HCT116 (cell line): ENCODE measurements around the gene AUTS2. TPM values are rescaled to one million over a fixed set of nuclear protein-coding genes. Genes with fewer than 3 reads are reported as not detected.

ENCODE experiments used
- ATAC-seq: fragments of 200-7000 bp; cut with Tn5 transposase; 2 replicates; pipeline ENCODE4 v1.9.1; 2020; ENCODE audit warnings: mild to moderate bottlenecking, moderate library complexity
- BruUV-seq: library from RNA; stranded (reverse); fragments of 400-500 nt; replicated peaks from 2 replicates; lab custom pipeline; 2021; lab: Mats Ljungman, UMichigan
- CTCF ChIA-PET: fragments of 300-600 bp; sonication (Branson Sonifier 250); formaldehyde crosslinking; loops from one replicate; lab custom pipeline; 2021; ENCODE audit warnings: antibody characterized with exemption; lab: Charles Lee
- POLR2A ChIA-PET: fragments of 300-600, 350-600 bp; sonication (Branson Sonifier 250); formaldehyde crosslinking; loops from one replicate; lab custom pipeline; 2021; ENCODE audit warnings: antibody characterized with exemption; lab: Charles Lee
- RAD21 ChIA-PET, 2 experiments: fragments of 300-600 bp; sonication (Branson Sonifier 250); formaldehyde crosslinking; loops; one replicate each; lab custom pipeline; 2023; ENCODE audit warnings: low total read pairs in 2 of 2; ENCODE audit not compliant: uncharacterized antibody in 2 of 2, unreplicated experiment in 2 of 2, low non-redundant PET in 1 of 2; lab: Charles Lee
- DNase-seq: peaks from one replicate; pipeline ENCODE4 v3.0.0-alpha.2; 2010; ENCODE audit warnings: low read depth, low spot score
- H2AFZ ChIP-seq: fragments of 200-600 bp; shearing (Covaris generic), sonication (generic); 2 replicates; pipeline ENCODE4 v1.6.1; 2017; ENCODE audit warnings: low read depth, mixed run types, mixed read lengths, antibody characterized with exemption, low read length; ENCODE audit not compliant: poor library complexity, severe bottlenecking
- H3K27ac ChIP-seq: 2 replicates; pipeline ENCODE4 v1.5.1; 2012; ENCODE audit warnings: low read depth, low read length
- H3K27me3 ChIP-seq: fragments of 200-600 bp; sonication (generic); 2 replicates; pipeline ENCODE4 v1.6.1; 2016; ENCODE audit warnings: mixed run types, low read length, mixed read lengths; ENCODE audit not compliant: insufficient read depth
- H3K36me3 ChIP-seq, 2 experiments: fragments of 200-500 bp in 1 of 2; fragments of 200-600 bp in 1 of 2; sonication (Bioruptor generic) in 1 of 2; sonication (generic) in 1 of 2; 2 replicates each; pipeline versions ENCODE4 v1.5.1 to v1.6.1; 2014 to 2016; ENCODE audit warnings: low read length in 2 of 2, inconsistent platforms in 1 of 2, mixed read lengths in 1 of 2, mixed run types in 1 of 2; ENCODE audit not compliant: insufficient read depth in 2 of 2, control insufficient read depth in 1 of 2
- H3K4me1 ChIP-seq, 2 experiments: fragments of 200-600 bp in 1 of 2; sonication (generic) in 1 of 2; 2 replicates each; pipeline versions ENCODE4 v1.5.1 to v1.6.1; 2012 to 2017; ENCODE audit warnings: low read length in 2 of 2, inconsistent platforms in 1 of 2, mild to moderate bottlenecking in 1 of 2, mixed read lengths in 1 of 2, mixed run types in 1 of 2, moderate library complexity in 1 of 2; ENCODE audit not compliant: insufficient read depth in 2 of 2, control insufficient read depth in 1 of 2
- H3K4me2 ChIP-seq: fragments of 200-600 bp; sonication (generic); 2 replicates; pipeline ENCODE4 v1.6.1; 2017; ENCODE audit warnings: mixed run types, low read length, mixed read lengths
- H3K4me3 ChIP-seq, 2 experiments: fragments of 200-600 bp in 1 of 2; sonication (generic) in 1 of 2; replicated peaks in 1 of 2; 2 replicates each; pipeline ENCODE4 v1.5.1; 2011 to 2016; ENCODE audit warnings: low read length in 2 of 2, control low read depth in 1 of 2, low read depth in 1 of 2, mild to moderate bottlenecking in 1 of 2, mixed read lengths in 1 of 2, mixed run types in 1 of 2
- H3K79me2 ChIP-seq: fragments of 200-600 bp; sonication (generic); 2 replicates; pipeline ENCODE4 v1.6.1; 2017; ENCODE audit warnings: mild to moderate bottlenecking, mixed run types, low read length, moderate library complexity, mixed read lengths; ENCODE audit not compliant: insufficient read depth
- H3K9ac ChIP-seq: fragments of 200-600 bp; sonication (generic); 2 replicates; pipeline ENCODE4 v1.6.1; 2016; ENCODE audit warnings: low read length, mixed read lengths
- H3K9me2 ChIP-seq: fragments of 200-600 bp; sonication (generic), shearing (Covaris generic); 2 replicates; pipeline ENCODE4 v1.6.1; 2017; ENCODE audit warnings: mixed run types, mild to moderate bottlenecking, moderate library complexity; ENCODE audit not compliant: insufficient read depth
- H3K9me3 ChIP-seq, 2 experiments: fragments of 200-500 bp in 1 of 2; fragments of 200-600 bp in 1 of 2; sonication (Bioruptor generic) in 1 of 2; sonication (generic) in 1 of 2; 2 replicates each; pipeline ENCODE4 v1.6.1; 2014 to 2017; ENCODE audit warnings: low read length in 2 of 2, mixed read lengths in 2 of 2, inconsistent platforms in 1 of 2, low read depth in 1 of 2, mild to moderate bottlenecking in 1 of 2, mixed run types in 1 of 2, moderate library complexity in 1 of 2; ENCODE audit not compliant: control insufficient read depth in 1 of 2, insufficient read depth in 1 of 2
- H4K20me1 ChIP-seq: fragments of 200-600 bp; sonication (generic), shearing (Covaris generic); 2 replicates; pipeline ENCODE4 v1.6.1; 2017; ENCODE audit warnings: mixed run types, mild to moderate bottlenecking, moderate library complexity; ENCODE audit not compliant: insufficient read depth
- CBX3 ChIP-seq: IDR thresholded peaks from 2 replicates; pipeline ENCODE4 v1.6.1; 2012; ENCODE audit warnings: low read depth
- EGR1 ChIP-seq: IDR thresholded peaks from 2 replicates; pipeline ENCODE4 v1.6.1; 2012; ENCODE audit warnings: low read depth
- ELF1 ChIP-seq: IDR thresholded peaks from 2 replicates; pipeline ENCODE4 v1.6.1; 2012; ENCODE audit warnings: low read depth, borderline replicate concordance
- EZH2phosphoT487 ChIP-seq: fragments of 200-600 bp; IDR thresholded peaks from 2 replicates; pipeline ENCODE4 v1.6.1; 2018; ENCODE audit warnings: antibody characterized with exemption, borderline replicate concordance
- JUND ChIP-seq: IDR thresholded peaks from 2 replicates; pipeline ENCODE4 v1.6.1; 2012
- POLR2AphosphoS5 ChIP-seq: IDR thresholded peaks from 2 replicates; pipeline ENCODE4 v1.6.1; 2011; ENCODE audit warnings: mild to moderate bottlenecking, low read depth, low read length, moderate library complexity
- RAD21 ChIP-seq: IDR thresholded peaks from 2 replicates; pipeline ENCODE4 v1.6.1; 2012; ENCODE audit warnings: low read depth, mild to moderate bottlenecking
- SIN3A ChIP-seq: IDR thresholded peaks from 2 replicates; pipeline ENCODE4 v1.6.1; 2012; ENCODE audit warnings: low read depth
- SP1 ChIP-seq: IDR thresholded peaks from 2 replicates; pipeline ENCODE4 v1.6.1; 2012; ENCODE audit warnings: low read depth
- SRF ChIP-seq: IDR thresholded peaks from 2 replicates; pipeline ENCODE4 v1.6.1; 2012; ENCODE audit warnings: low read depth
- TCF7L2 ChIP-seq: IDR thresholded peaks from 2 replicates; pipeline ENCODE4 v1.7.0; 2011; ENCODE audit warnings: borderline replicate concordance, inconsistent platforms; ENCODE audit not compliant: insufficient read depth, insufficient read length; ENCODE audit errors: extremely low read depth
- YY1 ChIP-seq: IDR thresholded peaks from 2 replicates; pipeline ENCODE4 v1.6.1; 2011; ENCODE audit warnings: low read length, low read depth, moderate library complexity, mild to moderate bottlenecking; ENCODE audit not compliant: insufficient replicate concordance; ENCODE audit errors: extremely low read depth
- ZFX ChIP-seq: fragments of 450-650 bp; IDR thresholded peaks from 2 replicates; pipeline ENCODE4 v1.6.1; 2017
- ZNF274 ChIP-seq: fragments of 200-500 bp; sonication (Bioruptor generic); IDR thresholded peaks from 2 replicates; pipeline ENCODE4 v1.6.1; 2014; ENCODE audit warnings: mild to moderate bottlenecking, low read depth, low read length, inconsistent platforms
- intact Hi-C: fragments of 100-400 bp; cut with micrococcal nuclease; formaldehyde crosslinking; loops from 2 replicates; pipeline ENCODE4 v1.10.0; 2022
- total RNA-seq: library from RNA; stranded (reverse); gene quantifications from one replicate; pipeline ENCODE4 v1.2.1, GENCODE V29; 2021; ENCODE audit not compliant: unreplicated experiment
- TF ChIP-seq, protein P1 (sequence below): IDR thresholded peaks from 2 replicates; pipeline ENCODE4 v1.6.1; 2012
- TF ChIP-seq, protein P2 (sequence below): IDR thresholded peaks from 2 replicates; pipeline ENCODE4 v1.6.1; 2011; ENCODE audit warnings: mild to moderate bottlenecking, low read length, moderate library complexity; ENCODE audit not compliant: insufficient replicate concordance; ENCODE audit errors: extremely low read depth
- TF ChIP-seq, protein P3 (sequence below): IDR thresholded peaks from 2 replicates; pipeline ENCODE4 v1.6.1; 2012

The AUTS2 gene
- total RNA-seq, 1 experiment from 2014 or later: 0.93 TPM

DNA sequence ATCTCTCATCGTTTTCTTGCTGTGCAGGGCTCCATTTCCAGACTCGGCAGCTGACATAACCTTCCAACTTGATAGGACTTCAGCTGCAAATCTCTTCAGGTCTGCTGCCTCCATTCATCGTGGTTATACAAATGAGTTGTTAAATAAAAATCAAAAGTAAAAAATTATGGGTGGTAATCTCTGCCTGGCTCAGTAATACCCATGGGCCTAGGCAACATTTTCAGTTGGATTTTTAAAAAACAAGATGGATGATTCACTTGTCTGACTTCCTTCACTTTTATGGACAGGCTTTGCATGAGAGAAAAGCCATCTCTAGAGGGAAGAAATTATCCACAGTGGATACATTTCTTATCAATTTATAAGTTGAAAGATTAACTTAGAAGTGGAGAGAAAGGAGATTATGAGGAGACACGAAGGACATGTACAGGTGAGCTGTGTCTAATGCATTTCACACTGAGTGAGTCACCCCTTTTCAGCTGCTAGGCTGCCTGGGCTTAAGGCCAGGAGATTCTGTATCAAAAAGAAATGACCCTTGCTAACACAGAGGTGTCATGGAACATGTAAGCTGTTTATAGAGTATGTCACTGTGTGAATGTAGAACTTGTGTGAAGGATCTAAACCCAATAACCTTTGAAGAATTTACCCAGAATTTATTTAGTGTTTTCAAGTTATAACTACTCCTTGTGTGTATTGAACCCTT is 495.1 kb downstream of the AUTS2 start (continued):
- TF ChIP-seq TCF7L2: no peak
- TF ChIP-seq, protein P1, sequence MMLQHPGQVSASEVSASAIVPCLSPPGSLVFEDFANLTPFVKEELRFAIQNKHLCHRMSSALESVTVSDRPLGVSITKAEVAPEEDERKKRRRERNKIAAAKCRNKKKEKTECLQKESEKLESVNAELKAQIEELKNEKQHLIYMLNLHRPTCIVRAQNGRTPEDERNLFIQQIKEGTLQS: no peak
- no peak for TF ChIP-seq ELF1
- TF ChIP-seq, protein P2, sequence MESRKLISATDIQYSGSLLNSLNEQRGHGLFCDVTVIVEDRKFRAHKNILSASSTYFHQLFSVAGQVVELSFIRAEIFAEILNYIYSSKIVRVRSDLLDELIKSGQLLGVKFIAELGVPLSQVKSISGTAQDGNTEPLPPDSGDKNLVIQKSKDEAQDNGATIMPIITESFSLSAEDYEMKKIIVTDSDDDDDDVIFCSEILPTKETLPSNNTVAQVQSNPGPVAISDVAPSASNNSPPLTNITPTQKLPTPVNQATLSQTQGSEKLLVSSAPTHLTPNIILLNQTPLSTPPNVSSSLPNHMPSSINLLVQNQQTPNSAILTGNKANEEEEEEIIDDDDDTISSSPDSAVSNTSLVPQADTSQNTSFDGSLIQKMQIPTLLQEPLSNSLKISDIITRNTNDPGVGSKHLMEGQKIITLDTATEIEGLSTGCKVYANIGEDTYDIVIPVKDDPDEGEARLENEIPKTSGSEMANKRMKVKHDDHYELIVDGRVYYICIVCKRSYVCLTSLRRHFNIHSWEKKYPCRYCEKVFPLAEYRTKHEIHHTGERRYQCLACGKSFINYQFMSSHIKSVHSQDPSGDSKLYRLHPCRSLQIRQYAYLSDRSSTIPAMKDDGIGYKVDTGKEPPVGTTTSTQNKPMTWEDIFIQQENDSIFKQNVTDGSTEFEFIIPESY: no peak
- no peak for TF ChIP-seq SP1
- no peak for TF ChIP-seq SIN3A
- no peak for TF ChIP-seq JUND

DNA sequence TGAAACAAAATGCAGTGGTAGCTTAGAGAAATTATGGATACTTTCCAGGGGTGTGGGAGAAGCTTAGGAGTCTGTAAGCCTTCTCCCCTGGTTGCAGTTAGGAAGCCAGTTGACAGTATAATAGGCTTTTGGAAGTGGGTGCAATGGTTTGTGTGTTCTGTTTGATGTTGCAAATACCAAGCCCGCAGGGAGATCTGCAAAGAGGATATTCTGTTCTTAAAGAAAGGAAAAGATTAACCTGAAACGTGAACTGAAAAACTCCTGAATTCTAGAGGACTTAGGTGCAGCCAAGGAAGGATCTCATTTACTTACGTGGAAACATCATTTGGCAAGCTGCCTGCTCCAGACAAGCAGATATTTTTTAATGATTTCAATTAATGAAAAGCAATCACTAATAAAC is 496.6 kb downstream of the AUTS2 start:
- CTCF ChIA-PET: no interaction called here
- Histone ChIP-seq H3K4me1 (no peaks in the 10 kb centered on the region), H3K27me3 (no peaks in the 10 kb centered on the region), H4K20me1 (no peaks in the 10 kb centered on the region), H3K36me3 (no peaks in the 10 kb centered on the region), H3K79me2 (no peaks in the 10 kb centered on the region), H3K9ac (no peak overlapping the region), H3K9me3 (peaks cover 8 to 10% of the 10 kb centered on the region in 2 experiments; a peak in 2 of 4 replicates), H2AFZ (no peak overlapping the region), H3K9me2 (no peaks in the 10 kb centered on the region), H3K4me3 (no peak overlapping the region), H3K4me2 (no peak overlapping the region), H3K27ac (no peak overlapping the region)
- intact Hi-C loops: no loop called here
- BruUV-seq: no TSS peak
- POLR2A ChIA-PET: no interaction called here
- DNase-seq: no peak
- TF ChIP-seq POLR2AphosphoS5 (no peak), TCF7L2 (no peak), EZH2phosphoT487 (no peak), RAD21 (no peak), ZFX (no peak), ELF1 (no peak), ZNF274 (no peak), YY1 (no peak), JUND (no peak), CBX3 (no peak), SRF (no peak), EGR1 (no peak)
- TF ChIP-seq, protein P3, sequence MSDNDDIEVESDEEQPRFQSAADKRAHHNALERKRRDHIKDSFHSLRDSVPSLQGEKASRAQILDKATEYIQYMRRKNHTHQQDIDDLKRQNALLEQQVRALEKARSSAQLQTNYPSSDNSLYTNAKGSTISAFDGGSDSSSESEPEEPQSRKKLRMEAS: no peak
- TF ChIP-seq, protein P2: no peak
- RAD21 ChIA-PET: no interaction called here
- no peak for ATAC-seq
